ENCODE measurements around the gene TMEM11. TPM values are rescaled to one million over a fixed set of nuclear protein-coding genes. Genes with fewer than 3 reads are reported as not detected.
A peak's percentile ranks its signal among the peaks of the same experiment; 100 is the strongest.

The TMEM11 gene
- total RNA-seq, 1 donor from 2014 or later = 31.6 TPM

DNA sequence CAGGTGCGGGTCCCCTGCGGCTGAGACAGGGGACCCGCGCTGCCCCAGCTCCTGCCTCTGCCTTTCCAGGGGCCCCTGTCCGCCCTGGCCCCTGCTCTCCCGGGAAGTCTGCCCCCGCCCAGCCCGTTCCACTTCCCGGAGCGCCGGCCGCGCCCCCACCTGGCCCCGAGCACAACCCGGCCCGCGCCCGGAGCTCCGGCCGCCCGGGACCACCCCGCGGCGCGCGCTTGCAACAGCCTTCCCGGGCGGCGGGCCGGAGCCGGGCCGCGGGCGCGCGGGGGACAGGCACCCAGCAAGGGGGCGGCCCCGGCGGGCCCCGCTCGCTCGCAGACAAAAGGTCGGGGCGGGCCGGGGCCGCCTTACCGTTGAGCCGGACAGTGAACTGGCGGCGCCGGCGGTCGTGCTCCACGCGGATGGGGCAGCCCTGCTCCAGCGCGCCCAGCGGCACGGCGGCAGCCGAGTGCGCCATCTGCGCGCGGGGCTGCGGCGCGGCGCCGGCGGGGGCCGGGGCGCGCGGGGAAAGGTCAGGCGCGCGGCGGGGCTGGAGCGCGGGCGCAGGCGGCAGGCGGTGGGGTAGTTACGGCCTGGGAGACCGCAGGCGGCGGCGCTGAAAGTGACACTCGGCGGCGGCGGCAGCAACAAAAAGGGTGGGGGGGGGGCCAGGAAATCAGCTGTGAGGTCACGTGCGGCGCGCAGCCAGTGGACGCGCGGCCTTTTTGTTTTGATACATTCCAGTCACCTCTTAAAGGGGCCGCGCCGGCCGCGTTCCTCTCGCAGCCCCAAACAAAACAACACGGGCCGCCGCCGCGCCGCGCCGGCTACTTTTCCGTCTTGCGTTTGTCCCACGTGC is 39.1 kb upstream of the TMEM11 start, which contains the start of gene NATD1:
TSS of gene NATD1 (minus strand) at position 615 of the 850 bp plus-strand sequence. CDS start at position 469, 146 bp downstream.
- Histone ChIP-seq H3K27me3 (ENCODE audit: insufficient read depth, low read length) (no peaks in the 10 kb centered on the region), H3K4me2 (ENCODE audit: low read length) (peak within 1 kb of the TSS; percentile 89), H3K4me3 (ENCODE audit: insufficient read depth, low read depth, low read length) (peak within 1 kb of the TSS; percentile 48), H3K4me1 (ENCODE audit: insufficient read depth, low read length) (peaks cover 6% of the 10 kb centered on the region), H3K9ac (ENCODE audit: low read length) (peak within 1 kb of the TSS; percentile 59), H3K27ac (ENCODE audit: low read depth, low read length) (no peak within 1 kb of the TSS), H3K36me3 (ENCODE audit: insufficient read depth, low read length) (no peaks in the 10 kb centered on the region), H2AFZ (ENCODE audit: low read depth, low read length) (peak within 1 kb of the TSS; percentile 88), H4K20me1 (ENCODE audit: insufficient read depth, low read length) (peaks cover 29% of the 10 kb centered on the region), H3K79me2 (ENCODE audit: insufficient read depth, low read length) (peaks cover 3% of the 10 kb centered on the region), H3K9me3 (ENCODE audit: insufficient read depth, low read depth, low read length) (no peaks in the 10 kb centered on the region)
- no peak for FAIRE-seq
- Mint-ChIP-seq H3K4me1 (ENCODE audit: low read depth, unreplicated experiment) (peaks cover 5% of the 10 kb centered on the region), H3K27ac (ENCODE audit: unreplicated experiment) (peak within 1 kb of the TSS; percentile 75), H3K27me3 (ENCODE audit: low read depth, unreplicated experiment) (peaks cover 3% of the 10 kb centered on the region), H3K9me3 (ENCODE audit: unreplicated experiment) (no peaks in the 10 kb centered on the region), H3K36me3 (ENCODE audit: low read depth, unreplicated experiment) (no peaks in the 10 kb centered on the region), H3K4me3 (ENCODE audit: unreplicated experiment) (peak within 1 kb of the TSS; percentile 88)
- no peak for TF ChIP-seq EZH2 (IDR thresholded peaks at IDR 0.05; ENCODE audit: insufficient read depth, low read length)
- TF ChIP-seq, protein P1, sequence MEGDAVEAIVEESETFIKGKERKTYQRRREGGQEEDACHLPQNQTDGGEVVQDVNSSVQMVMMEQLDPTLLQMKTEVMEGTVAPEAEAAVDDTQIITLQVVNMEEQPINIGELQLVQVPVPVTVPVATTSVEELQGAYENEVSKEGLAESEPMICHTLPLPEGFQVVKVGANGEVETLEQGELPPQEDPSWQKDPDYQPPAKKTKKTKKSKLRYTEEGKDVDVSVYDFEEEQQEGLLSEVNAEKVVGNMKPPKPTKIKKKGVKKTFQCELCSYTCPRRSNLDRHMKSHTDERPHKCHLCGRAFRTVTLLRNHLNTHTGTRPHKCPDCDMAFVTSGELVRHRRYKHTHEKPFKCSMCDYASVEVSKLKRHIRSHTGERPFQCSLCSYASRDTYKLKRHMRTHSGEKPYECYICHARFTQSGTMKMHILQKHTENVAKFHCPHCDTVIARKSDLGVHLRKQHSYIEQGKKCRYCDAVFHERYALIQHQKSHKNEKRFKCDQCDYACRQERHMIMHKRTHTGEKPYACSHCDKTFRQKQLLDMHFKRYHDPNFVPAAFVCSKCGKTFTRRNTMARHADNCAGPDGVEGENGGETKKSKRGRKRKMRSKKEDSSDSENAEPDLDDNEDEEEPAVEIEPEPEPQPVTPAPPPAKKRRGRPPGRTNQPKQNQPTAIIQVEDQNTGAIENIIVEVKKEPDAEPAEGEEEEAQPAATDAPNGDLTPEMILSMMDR (IDR thresholded peaks at IDR 0.05; ENCODE audit: insufficient read depth, low read depth, low read length) = no peak
- peak; percentile 64 for DNase-seq (ENCODE audit: low read depth)

DNA sequence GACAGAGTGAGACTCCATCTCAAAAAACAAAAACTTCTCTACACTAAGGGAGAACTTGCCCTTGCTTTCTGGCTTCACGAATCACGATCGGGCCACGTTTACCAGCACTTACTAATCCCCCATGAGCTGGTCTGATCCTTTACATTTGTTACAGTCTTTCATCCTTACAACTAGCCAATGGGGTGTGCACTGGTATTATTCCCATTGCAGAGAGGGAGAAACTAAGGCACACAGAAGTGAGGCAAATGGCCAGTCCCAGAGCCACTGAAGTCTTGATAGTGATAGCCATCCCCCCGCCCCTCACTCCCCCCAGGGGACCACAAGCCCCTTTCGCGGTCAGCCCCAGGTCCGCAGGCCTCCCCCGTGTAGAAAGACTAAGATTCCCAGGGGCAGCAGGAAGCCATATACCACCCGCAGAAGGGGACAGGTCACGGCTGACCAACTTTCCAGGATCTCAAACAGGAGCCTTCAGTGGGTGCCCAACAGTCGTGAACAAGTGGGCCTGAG is 38.4 kb upstream of the TMEM11 start:
- peaks cover 30% of the 10 kb centered on the region for H4K20me1 ChIP-seq (ENCODE audit: insufficient read depth, low read length)
- H3K79me2 ChIP-seq (ENCODE audit: insufficient read depth, low read length) = peaks cover 3% of the 10 kb centered on the region
- H3K4me2 ChIP-seq (ENCODE audit: low read length) = peak overlapping the region; percentile 89
- TF ChIP-seq, protein P1 (IDR thresholded peaks at IDR 0.05; ENCODE audit: insufficient read depth, low read depth, low read length) = no peak
- TF ChIP-seq EZH2 (IDR thresholded peaks at IDR 0.05; ENCODE audit: insufficient read depth, low read length) = no peak
- no peaks in the 10 kb centered on the region for H3K9me3 Mint-ChIP-seq (ENCODE audit: unreplicated experiment)
- FAIRE-seq (no peak), DNase-seq (ENCODE audit: low read depth) (no peak)
- H3K4me3 Mint-ChIP-seq (ENCODE audit: unreplicated experiment) = peak overlapping the region; percentile 84
- H3K4me3 ChIP-seq (ENCODE audit: insufficient read depth, low read depth, low read length) = peak overlapping the region; percentile 48
- peaks cover 6% of the 10 kb centered on the region for H3K4me1 ChIP-seq (ENCODE audit: insufficient read depth, low read length)
- no peaks in the 10 kb centered on the region for H3K27me3 Mint-ChIP-seq (ENCODE audit: low read depth, unreplicated experiment)
- H2AFZ ChIP-seq (ENCODE audit: low read depth, low read length) = peak overlapping the region; percentile 15
- no peaks in the 10 kb centered on the region for H3K9me3 ChIP-seq (ENCODE audit: insufficient read depth, low read depth, low read length)
- no peaks in the 10 kb centered on the region for H3K36me3 Mint-ChIP-seq (ENCODE audit: low read depth, unreplicated experiment)
- H3K27ac Mint-ChIP-seq (ENCODE audit: unreplicated experiment) = no peak overlapping the region
- no peak overlapping the region for H3K27ac ChIP-seq (ENCODE audit: low read depth, low read length)
- no peaks in the 10 kb centered on the region for H3K36me3 ChIP-seq (ENCODE audit: insufficient read depth, low read length)
- H3K27me3 ChIP-seq (ENCODE audit: insufficient read depth, low read length) = no peaks in the 10 kb centered on the region
- peak overlapping the region; percentile 52 for H3K9ac ChIP-seq (ENCODE audit: low read length)
- H3K4me1 Mint-ChIP-seq (ENCODE audit: low read depth, unreplicated experiment) = peaks cover 5% of the 10 kb centered on the region
